ENCODE measurements around the gene RNASEH2A. TPM values are rescaled to one million over a fixed set of nuclear protein-coding genes. Genes with fewer than 3 reads are reported as not detected.

The RNASEH2A gene
- total RNA-seq, 2 experiments from 2014 or later: 49.2 to 64.0 TPM

GRCh38 chr19:12834976-12835757 lies 28.8 kb downstream of the RNASEH2A start:
- Mint-ChIP-seq H3K27ac (no peak overlapping the region), H3K4me1 (ENCODE audit: low read depth) (peaks cover 19% of the 10 kb centered on the region), H3K9me3 (ENCODE audit: insufficient read depth) (no peaks in the 10 kb centered on the region), H3K27me3 (ENCODE audit: low read depth) (peaks cover 72% of the 10 kb centered on the region), H3K36me3 (ENCODE audit: low read depth) (no peaks in the 10 kb centered on the region), H3K4me3 (no peak overlapping the region)
- ChIA-PET CTCF (interaction anchor here (0.9 to 1.3 kb wide), 4 partner anchors 10 to 39 kb away, joined by 3 to 5 read pairs (median 3); no protein-coding TSS in a partner anchor), POLR2A (interaction anchor here (0.9 kb wide), 1 partner anchor 37 kb away, joined by 3 read pairs; no protein-coding TSS in a partner anchor)
- peak; percentile 49 for DNase-seq
- no peak for ATAC-seq

GRCh38 chr19:12836529-12836863 lies 30.1 kb downstream of the RNASEH2A start:
- H3K4me3 Mint-ChIP-seq: no peak overlapping the region
- peaks cover 75% of the 10 kb centered on the region for H3K27me3 Mint-ChIP-seq (ENCODE audit: low read depth)
- no peak overlapping the region for H3K27ac Mint-ChIP-seq
- ChIA-PET POLR2A (no interaction called here), CTCF (interaction anchor here (1.0 to 1.4 kb wide), 2 partner anchors 11 to 34 kb away, joined by 3 to 15 read pairs; partner anchors contain the start of gene THSD8)
- H3K9me3 Mint-ChIP-seq (ENCODE audit: insufficient read depth): no peaks in the 10 kb centered on the region
- H3K36me3 Mint-ChIP-seq (ENCODE audit: low read depth): no peaks in the 10 kb centered on the region
- ATAC-seq (no peak), DNase-seq (no peak)
- peaks cover 33% of the 10 kb centered on the region for H3K4me1 Mint-ChIP-seq (ENCODE audit: low read depth)

- Mint-ChIP-seq H3K27ac (no peak overlapping the region), H3K36me3 (ENCODE audit: low read depth) (no peaks in the 10 kb centered on the region), H3K4me1 (ENCODE audit: low read depth) (peaks cover 34% of the 10 kb centered on the region), H3K27me3 (ENCODE audit: low read depth) (peaks cover 75% of the 10 kb centered on the region), H3K4me3 (no peak overlapping the region), H3K9me3 (ENCODE audit: insufficient read depth) (no peaks in the 10 kb centered on the region)
- POLR2A ChIA-PET: interaction anchor here (1.4 kb wide), 1 partner anchor 31 kb away, joined by 3 read pairs; the partner anchor contains the start of gene RNASEH2A
- CTCF ChIA-PET: interaction anchor here (0.7 to 1.4 kb wide), 4 partner anchors 10 to 77 kb away, joined by 3 to 15 read pairs (median 3); partner anchors contain the start of gene THSD8
- DNase-seq (no peak), ATAC-seq (no peak)
Measured at GRCh38 chr19:12837225-12837624, 30.8 kb downstream of the RNASEH2A start.

- ATAC-seq (peak; percentile 65), DNase-seq (peak; percentile 64)
- no peaks in the 10 kb centered on the region for H3K36me3 Mint-ChIP-seq (ENCODE audit: low read depth)
- ChIA-PET CTCF (interaction anchor here (0.9 kb wide), 1 partner anchor 32 kb away, joined by 3 read pairs; no protein-coding TSS in a partner anchor), POLR2A (interaction anchor here (1.4 kb wide), 1 partner anchor 32 kb away, joined by 3 read pairs; the partner anchor contains the start of gene RNASEH2A)
- H3K27me3 Mint-ChIP-seq (ENCODE audit: low read depth): peaks cover 74% of the 10 kb centered on the region
- no peak within 1 kb of the TSS for H3K27ac Mint-ChIP-seq
- peaks cover 27% of the 10 kb centered on the region for H3K4me1 Mint-ChIP-seq (ENCODE audit: low read depth)
- H3K4me3 Mint-ChIP-seq: peak within 1 kb of the TSS; percentile 26
- no peaks in the 10 kb centered on the region for H3K9me3 Mint-ChIP-seq (ENCODE audit: insufficient read depth)
Measured at GRCh38 chr19:12838182-12838885, 31.9 kb downstream of the RNASEH2A start, which contains the start of gene MAST1. Gene MAST1 (plus strand): TSS chr19:12838515. CDS start chr19:12838573, 58 bp downstream.

GRCh38 chr19:12838886-12839756 lies 32.7 kb downstream of the RNASEH2A start:
- DNase-seq (peak; percentile 50), ATAC-seq (no peak)
- Mint-ChIP-seq H3K4me1 (ENCODE audit: low read depth) (peaks cover 26% of the 10 kb centered on the region), H3K9me3 (ENCODE audit: insufficient read depth) (no peaks in the 10 kb centered on the region), H3K27ac (no peak overlapping the region), H3K4me3 (peak overlapping the region; percentile 4), H3K36me3 (ENCODE audit: low read depth) (no peaks in the 10 kb centered on the region), H3K27me3 (ENCODE audit: low read depth) (peaks cover 72% of the 10 kb centered on the region)
- POLR2A ChIA-PET: no interaction called here
- CTCF ChIA-PET: interaction anchor here (0.9 kb wide), 1 partner anchor 31 kb away, joined by 3 read pairs; no protein-coding TSS in a partner anchor

- Mint-ChIP-seq H3K4me3 (peak overlapping the region; percentile 30), H3K4me1 (ENCODE audit: low read depth) (peaks cover 22% of the 10 kb centered on the region), H3K27ac (no peak overlapping the region), H3K36me3 (ENCODE audit: low read depth) (no peaks in the 10 kb centered on the region), H3K9me3 (ENCODE audit: insufficient read depth) (no peaks in the 10 kb centered on the region), H3K27me3 (ENCODE audit: low read depth) (peaks cover 65% of the 10 kb centered on the region)
- DNase-seq (peak; percentile 68), ATAC-seq (peak; percentile 43)
- CTCF ChIA-PET: no interaction called here
- POLR2A ChIA-PET: no interaction called here
Measured at GRCh38 chr19:12840091-12841079, 34.0 kb downstream of the RNASEH2A start.

GRCh38 chr19:12841094-12841493 lies 34.7 kb downstream of the RNASEH2A start:
- Mint-ChIP-seq H3K4me1 (ENCODE audit: low read depth) (peaks cover 22% of the 10 kb centered on the region), H3K27me3 (ENCODE audit: low read depth) (peaks cover 60% of the 10 kb centered on the region), H3K36me3 (ENCODE audit: low read depth) (no peaks in the 10 kb centered on the region), H3K4me3 (peak overlapping the region; percentile 30), H3K9me3 (ENCODE audit: insufficient read depth) (no peaks in the 10 kb centered on the region), H3K27ac (no peak overlapping the region)
- POLR2A ChIA-PET: no interaction called here
- DNase-seq (peak; percentile 29), ATAC-seq (no peak)
- CTCF ChIA-PET: no interaction called here

GRCh38 chr19:12842511-12842910 lies 36.1 kb downstream of the RNASEH2A start:
- Mint-ChIP-seq H3K4me3 (no peak overlapping the region), H3K9me3 (ENCODE audit: insufficient read depth) (no peaks in the 10 kb centered on the region), H3K36me3 (ENCODE audit: low read depth) (no peaks in the 10 kb centered on the region), H3K27me3 (ENCODE audit: low read depth) (peaks cover 53% of the 10 kb centered on the region), H3K27ac (no peak overlapping the region), H3K4me1 (ENCODE audit: low read depth) (peaks cover 27% of the 10 kb centered on the region)
- CTCF ChIA-PET: no interaction called here
- ATAC-seq (no peak), DNase-seq (no peak)
- POLR2A ChIA-PET: no interaction called here

GRCh38 chr19:12843328-12843727 lies 36.9 kb downstream of the RNASEH2A start:
- ATAC-seq (no peak), DNase-seq (no peak)
- ChIA-PET CTCF (interaction anchor here (7.3 kb wide), 1 partner anchor 85 kb away, joined by 75 read pairs; no protein-coding TSS in a partner anchor), POLR2A (no interaction called here)
- no peak overlapping the region for H3K27ac Mint-ChIP-seq
- H3K9me3 Mint-ChIP-seq (ENCODE audit: insufficient read depth): no peaks in the 10 kb centered on the region
- no peak overlapping the region for H3K4me3 Mint-ChIP-seq
- no peaks in the 10 kb centered on the region for H3K36me3 Mint-ChIP-seq (ENCODE audit: low read depth)
- peaks cover 28% of the 10 kb centered on the region for H3K4me1 Mint-ChIP-seq (ENCODE audit: low read depth)
- H3K27me3 Mint-ChIP-seq (ENCODE audit: low read depth): peaks cover 48% of the 10 kb centered on the region

- Mint-ChIP-seq H3K4me3 (no peak overlapping the region), H3K27me3 (ENCODE audit: low read depth) (peaks cover 44% of the 10 kb centered on the region), H3K36me3 (ENCODE audit: low read depth) (no peaks in the 10 kb centered on the region), H3K4me1 (ENCODE audit: low read depth) (peaks cover 24% of the 10 kb centered on the region), H3K9me3 (ENCODE audit: insufficient read depth) (no peaks in the 10 kb centered on the region), H3K27ac (no peak overlapping the region)
- CTCF ChIA-PET: interaction anchor here (1.4 to 7.3 kb wide), 3 partner anchors 78 to 121 kb away, joined by 3 to 75 read pairs (median 6); no protein-coding TSS in a partner anchor
- DNase-seq (no peak), ATAC-seq (no peak)
- POLR2A ChIA-PET: no interaction called here
Measured at GRCh38 chr19:12843999-12844732, 37.8 kb downstream of the RNASEH2A start.
